GM21723 (cell line): ENCODE results near the gene DTNB.

Source experiments
- ATAC-seq: cut with Tn5 transposase; IDR thresholded peaks from one replicate; pipeline ENCODE4 v1.9.1; 2021; ENCODE audit warnings: mild to moderate bottlenecking, moderate library complexity; ENCODE audit not compliant: unreplicated experiment

DTNB gene

GRCh38 chr2:25374827-25375226 is 298.6 kb downstream of the DTNB start:
- ATAC-seq = no peak

- no peak for ATAC-seq
These were observed 299.0 kb downstream of the DTNB start for GRCh38 chr2:25374411-25374810.

- ATAC-seq = no peak
These were observed 300.0 kb downstream of the DTNB start for GRCh38 chr2:25373269-25373981.

GRCh38 chr2:25372405-25373268 is 300.7 kb downstream of the DTNB start:
- ATAC-seq = no peak

- ATAC-seq = no peak
These were observed 301.8 kb downstream of the DTNB start for GRCh38 chr2:25371253-25372241.

- no peak for ATAC-seq
These were observed 303.5 kb downstream of the DTNB start for GRCh38 chr2:25369876-25370275.

GRCh38 chr2:25369439-25369838 is 303.9 kb downstream of the DTNB start:
- ATAC-seq = no peak

- no peak for ATAC-seq
These were observed 304.7 kb downstream of the DTNB start for GRCh38 chr2:25368660-25369059.

GRCh38 chr2:25367296-25367695 is 306.1 kb downstream of the DTNB start:
- ATAC-seq = no peak

- ATAC-seq = no peak
These were observed 306.7 kb downstream of the DTNB start for GRCh38 chr2:25366629-25367028.

GRCh38 chr2:25365241-25365640 is 308.1 kb downstream of the DTNB start:
- ATAC-seq = no peak

GRCh38 chr2:25363733-25364132 is 309.6 kb downstream of the DTNB start:
- ATAC-seq = no peak

GRCh38 chr2:25362434-25363145 is 310.8 kb downstream of the DTNB start:
- ATAC-seq = peak; percentile 70

GRCh38 chr2:25362049-25362433 is 311.3 kb downstream of the DTNB start:
- peak; percentile 82 for ATAC-seq

- ATAC-seq = no peak
These were observed 311.9 kb downstream of the DTNB start for GRCh38 chr2:25361261-25362048.

- ATAC-seq = no peak
These were observed 314.5 kb downstream of the DTNB start for GRCh38 chr2:25358836-25359235.

- ATAC-seq = no peak
These were observed 315.0 kb downstream of the DTNB start for GRCh38 chr2:25358249-25358815.

GRCh38 chr2:25356088-25356487 is 317.3 kb downstream of the DTNB start:
- no peak for ATAC-seq

- ATAC-seq = no peak
These were observed 318.1 kb downstream of the DTNB start for GRCh38 chr2:25355270-25355669.
